RPMI7951 (cell line): Measurements from ENCODE around the gene PDGFB. TPM values are rescaled to one million over a fixed set of nuclear protein-coding genes. Genes with fewer than 3 reads are reported as not detected.
"Not testable (repeated sequence)": the region's sequence is repeated elsewhere in the genome, so short reads cannot be mapped to it uniquely, and the experiment has no call there.

Experiments
- DNase-seq: peaks from one replicate; pipeline ENCODE4 v3.0.0-alpha.2; 2012; ENCODE audit warnings: low read depth
- total RNA-seq: library from RNA; depleted of rRNA; stranded (reverse); fragments of >200 nt; shearing (Covaris generic); gene quantifications from 2 replicates; pipeline ENCODE4 v1.2.3, GENCODE V29; 2014

The PDGFB gene
- total RNA-seq, 1 experiment from 2014 or later: 1.7 TPM

- DNase-seq: no peak
Measured at GRCh38 chr22:39227542-39228272, 17.1 kb downstream of the PDGFB start.

- DNase-seq: no peak
Measured at GRCh38 chr22:39226353-39226752, 18.4 kb downstream of the PDGFB start.

- no peak for DNase-seq
Measured at GRCh38 chr22:39225591-39225990, 19.2 kb downstream of the PDGFB start.

GRCh38 chr22:39224550-39224949 is 20.2 kb downstream of the PDGFB start:
- DNase-seq: no peak

- DNase-seq: peak; percentile 76
Measured at GRCh38 chr22:39223091-39223710, 21.6 kb downstream of the PDGFB start.

GRCh38 chr22:39221999-39222686 is 22.6 kb downstream of the PDGFB start:
- DNase-seq: no peak

GRCh38 chr22:39220890-39221850 is 23.6 kb downstream of the PDGFB start:
- DNase-seq: peak; percentile 39

GRCh38 chr22:39220450-39220849 is 24.3 kb downstream of the PDGFB start:
- no peak for DNase-seq

- DNase-seq: no peak
Measured at GRCh38 chr22:39219071-39220039, 25.4 kb downstream of the PDGFB start.

GRCh38 chr22:39218432-39218831 is 26.4 kb downstream of the PDGFB start:
- not testable (repeated sequence) for DNase-seq

- DNase-seq: no peak
Measured at GRCh38 chr22:39216143-39216490, 28.7 kb downstream of the PDGFB start.

GRCh38 chr22:39215426-39216142 is 29.2 kb downstream of the PDGFB start:
- no peak for DNase-seq

- DNase-seq: no peak
Measured at GRCh38 chr22:39215070-39215396, 29.7 kb downstream of the PDGFB start.

- peak; percentile 36 for DNase-seq
Measured at GRCh38 chr22:39214383-39215069, 30.3 kb downstream of the PDGFB start.

- DNase-seq: no peak
Measured at GRCh38 chr22:39214006-39214382, 30.8 kb downstream of the PDGFB start.

- peak; percentile 92 for DNase-seq
Measured at GRCh38 chr22:39212721-39213376, 31.9 kb downstream of the PDGFB start.

GRCh38 chr22:39209756-39210155 is 35.0 kb downstream of the PDGFB start:
- DNase-seq: no peak

GRCh38 chr22:39208013-39208680 is 36.6 kb downstream of the PDGFB start:
- no peak for DNase-seq
